ENCODE data around the gene TAPBPL.
"Not testable (repeated sequence)": the region's sequence is repeated elsewhere in the genome, so short reads cannot be mapped to it uniquely, and the experiment has no call there.

TAPBPL gene

GRCh38 chr12:6451348-6452244, at the start of gene TAPBPL:
TSS of gene TAPBPL (plus strand) at chr12:6452042. CDS start at chr12:6452249, 207 bp downstream.
- DNase-seq = peak; percentile 71

DNA sequence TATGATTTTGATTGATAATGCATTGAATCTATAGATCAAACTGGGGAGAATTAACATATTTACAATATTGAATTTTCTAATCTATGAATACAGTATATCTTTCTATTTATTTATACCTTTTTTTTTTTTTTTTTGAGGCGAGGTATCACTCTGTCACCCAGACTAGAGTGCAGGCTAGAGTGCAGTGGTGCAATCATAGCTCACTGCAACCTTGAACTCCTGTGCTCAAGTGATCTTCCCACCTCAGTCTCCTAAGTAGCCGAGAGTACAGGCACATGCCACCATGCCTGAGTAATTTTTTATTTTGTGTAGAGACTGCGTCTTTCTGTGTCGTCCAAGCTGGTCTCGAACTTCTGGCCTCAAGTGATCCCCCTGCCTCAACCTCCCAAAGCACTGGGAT, 47.5 kb upstream of the TAPBPL start:
- no peak for DNase-seq

DNA sequence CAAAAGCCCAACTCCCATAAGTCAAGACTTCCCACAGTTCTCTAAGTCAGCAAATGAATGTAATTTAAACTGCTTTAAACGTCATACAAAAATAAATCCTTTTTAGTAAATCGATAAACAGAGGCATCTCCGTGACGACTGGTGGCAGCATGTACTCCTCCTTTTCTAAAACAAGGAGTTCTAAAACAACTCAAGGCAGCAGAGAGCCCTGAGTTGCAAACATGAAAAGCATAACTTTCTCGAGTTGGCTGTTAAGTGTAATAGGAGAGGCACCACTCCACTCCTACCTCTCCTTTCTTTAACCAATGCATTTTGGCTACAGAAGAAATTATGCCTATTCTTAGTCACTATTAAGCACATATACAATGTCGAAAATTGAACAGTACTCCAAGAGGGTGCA, 45.9 kb upstream of the TAPBPL start:
- DNase-seq = no peak

GRCh38 chr12:6407236-6407954, 44.4 kb upstream of the TAPBPL start:
- no peak for DNase-seq

GRCh38 chr12:6416596-6416995, 35.2 kb upstream of the TAPBPL start:
- no peak for DNase-seq

GRCh38 chr12:6418796-6419195, 33.0 kb upstream of the TAPBPL start:
- no peak for DNase-seq

DNA sequence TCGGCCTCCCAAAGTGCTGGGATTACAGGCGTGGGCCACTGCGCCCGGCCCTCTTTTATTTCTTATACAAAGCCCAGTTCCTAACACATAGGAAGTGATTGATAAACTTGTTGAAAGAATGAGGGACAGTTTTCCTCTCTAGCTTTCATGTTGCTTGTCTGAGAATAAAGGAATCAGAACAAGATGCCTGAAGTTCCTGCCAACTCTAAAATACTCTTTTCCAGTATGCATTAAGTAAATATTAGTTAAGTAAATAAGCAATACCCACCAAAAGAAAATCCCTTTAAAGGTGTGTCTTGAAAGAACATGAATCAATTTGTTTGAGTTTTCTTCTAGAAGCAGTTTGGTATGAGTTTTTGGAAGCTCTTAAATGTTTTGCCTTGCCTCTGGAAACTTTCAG, 31.5 kb upstream of the TAPBPL start:
- DNase-seq = no peak

DNA sequence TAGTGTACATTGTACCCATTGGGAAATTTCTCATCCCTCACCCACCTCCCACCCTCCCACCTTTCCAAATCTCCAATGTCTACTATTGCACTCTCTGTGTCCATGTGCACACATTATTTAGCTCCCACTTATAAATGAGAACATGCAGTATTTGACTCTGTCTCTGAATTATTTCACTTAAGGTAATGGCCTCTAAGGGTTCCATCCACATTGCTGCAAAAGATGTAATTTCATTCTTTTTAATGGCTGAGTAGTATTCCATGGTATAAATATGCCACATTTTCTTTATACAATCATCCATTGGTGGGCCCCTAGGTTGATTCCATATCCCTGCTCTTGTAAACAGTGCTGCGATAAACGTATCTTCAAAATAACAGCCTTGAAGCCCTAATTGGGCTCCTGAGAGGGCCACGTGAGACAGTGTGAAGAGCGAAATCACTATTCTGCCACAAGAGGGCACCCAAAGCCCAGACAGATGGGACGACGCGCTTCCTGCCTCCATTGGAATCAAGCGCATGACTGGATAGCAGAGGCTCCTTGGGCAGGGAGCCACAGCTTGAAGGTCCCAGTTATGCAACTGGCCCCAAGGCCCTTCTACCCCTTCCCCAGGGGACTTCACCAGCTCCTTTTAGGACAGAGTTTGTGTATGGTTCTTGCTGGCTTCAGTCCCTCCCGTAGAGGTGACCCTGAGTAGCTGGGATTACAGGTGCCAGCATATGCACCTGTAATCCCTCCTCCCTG, 28.4 kb upstream of the TAPBPL start:
- DNase-seq = peak; percentile 69

DNA sequence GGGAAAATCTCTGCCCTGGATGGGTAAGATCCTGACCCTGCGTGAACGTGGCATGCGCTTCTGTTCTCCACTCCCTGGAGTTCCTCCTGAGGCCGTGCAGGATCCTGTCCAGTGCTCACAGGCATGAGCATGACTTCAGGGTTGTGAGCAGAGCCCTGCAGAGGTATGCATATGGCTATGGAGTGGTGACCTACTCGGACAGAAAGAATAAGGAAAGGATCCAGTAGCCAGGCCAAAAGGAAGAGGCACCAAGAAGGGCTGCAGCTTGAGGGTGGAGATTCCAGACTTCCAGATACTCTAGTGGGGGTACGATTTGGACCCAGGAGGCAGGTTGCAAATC, 27.9 kb upstream of the TAPBPL start:
- no peak for DNase-seq

GRCh38 chr12:6424866-6425265, 27.0 kb upstream of the TAPBPL start:
- DNase-seq = no peak

DNA sequence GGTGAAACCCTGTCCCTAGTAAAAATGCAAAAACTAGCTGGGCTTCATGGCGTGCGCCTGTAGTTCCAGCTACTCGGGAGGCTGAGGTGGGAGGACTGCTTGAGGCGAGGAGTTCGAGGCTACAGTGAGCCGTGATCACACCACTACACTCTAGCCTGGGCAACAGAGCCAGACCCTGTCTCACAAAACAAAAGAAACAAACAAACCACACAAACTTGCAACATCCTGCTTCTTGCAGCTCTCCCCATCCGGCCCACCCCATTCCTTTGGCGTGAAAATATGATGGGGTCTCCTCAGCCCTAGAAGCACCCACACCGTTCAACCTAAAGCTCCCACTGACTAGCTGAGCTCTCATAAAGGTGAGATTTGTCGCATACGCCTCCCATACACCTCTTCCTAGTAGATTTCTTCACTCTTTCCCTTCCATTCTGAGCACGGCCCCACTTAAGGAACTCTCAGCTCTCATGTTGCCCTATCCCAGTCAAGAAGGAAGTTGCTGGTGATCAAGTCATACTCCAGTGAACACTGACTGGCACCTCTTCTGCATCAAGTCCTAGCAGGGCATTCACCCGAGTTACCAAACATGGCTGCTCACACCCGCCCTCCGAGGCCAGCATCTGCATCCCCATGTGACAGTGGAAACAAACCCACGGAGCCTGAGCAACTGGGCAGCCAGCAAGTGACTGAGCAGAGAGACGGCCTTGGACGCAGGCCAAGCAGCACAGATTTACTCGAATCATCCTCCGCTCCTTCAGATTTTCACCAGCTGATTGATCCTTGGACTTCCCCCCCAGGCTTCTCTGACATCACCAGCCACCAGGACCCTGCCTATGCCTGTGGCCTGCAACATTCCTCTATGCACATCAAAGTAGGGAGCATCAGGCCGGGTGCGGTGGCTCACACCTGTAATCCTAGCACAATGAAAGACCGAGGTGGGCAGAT, 26.0 kb upstream of the TAPBPL start:
- peak; percentile 51 for DNase-seq

GRCh38 chr12:6426882-6427671, 24.8 kb upstream of the TAPBPL start:
- DNase-seq = peak; percentile 81

GRCh38 chr12:6427796-6428195, 24.0 kb upstream of the TAPBPL start:
- not testable (repeated sequence) for DNase-seq

- DNase-seq = no peak
These were observed 23.5 kb upstream of the TAPBPL start for GRCh38 chr12:6428326-6428725.

GRCh38 chr12:6430124-6430989, 21.5 kb upstream of the TAPBPL start:
- DNase-seq = no peak

GRCh38 chr12:6432991-6433390, 18.9 kb upstream of the TAPBPL start:
- no peak for DNase-seq

DNA sequence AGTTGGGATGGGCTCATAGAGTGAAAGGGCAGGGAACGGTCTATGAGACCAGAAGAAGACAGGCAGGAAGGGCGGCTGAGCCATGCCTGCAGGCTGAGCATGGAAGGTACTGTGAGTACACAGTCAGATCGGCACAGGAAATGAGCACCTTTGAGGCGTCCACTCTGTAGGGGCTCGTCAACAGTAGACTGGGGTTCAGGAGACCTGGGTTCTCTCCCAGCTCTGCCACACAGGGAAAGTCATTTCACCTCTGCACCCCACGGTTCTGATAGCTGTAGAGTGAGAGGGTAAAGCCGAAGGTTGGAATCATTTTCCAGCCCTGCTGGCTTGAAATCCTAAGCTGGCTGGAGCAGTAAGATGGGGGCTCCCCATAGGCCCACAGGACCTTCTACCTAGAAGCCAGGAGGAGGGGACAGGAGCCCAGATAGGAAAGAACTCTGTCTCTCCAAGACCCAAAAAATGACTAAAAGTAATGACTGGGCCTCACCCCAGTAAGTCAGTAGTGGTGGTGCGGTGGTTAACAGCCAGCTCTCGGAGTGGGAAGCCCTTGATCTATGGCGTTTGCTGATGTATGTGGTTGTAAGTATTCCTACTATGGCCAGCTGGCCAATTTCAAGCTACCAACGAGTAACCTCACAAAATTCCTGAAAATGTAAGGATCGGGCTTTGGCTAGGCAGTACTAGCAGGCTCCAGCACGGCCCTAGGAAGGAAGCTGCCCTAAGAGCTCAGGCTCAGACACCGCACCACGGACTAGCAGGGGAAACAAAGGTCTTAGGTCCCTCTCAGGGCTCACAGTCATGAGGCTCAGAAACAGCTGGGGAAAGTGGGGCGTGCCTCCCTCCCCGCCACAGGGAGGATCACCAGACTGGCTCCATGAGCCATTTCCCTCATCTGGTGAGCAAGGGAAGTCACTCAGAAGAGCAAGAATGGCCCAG, 17.4 kb upstream of the TAPBPL start:
- peak; percentile 47 for DNase-seq

GRCh38 chr12:6435961-6436715, 15.7 kb upstream of the TAPBPL start:
- DNase-seq = no peak

GRCh38 chr12:6437586-6437985, 14.3 kb upstream of the TAPBPL start:
- peak; percentile 9 for DNase-seq
